Measurements from ENCODE around the gene TMBIM6. TPM values are rescaled to one million over a fixed set of nuclear protein-coding genes. Genes with fewer than 3 reads are reported as not detected.
"Not testable (repeated sequence)": the region's sequence is repeated elsewhere in the genome, so short reads cannot be mapped to it uniquely, and the experiment has no call there.

The TMBIM6 gene
- total RNA-seq, 1 experiment from 2014 or later = 867 TPM

DNA sequence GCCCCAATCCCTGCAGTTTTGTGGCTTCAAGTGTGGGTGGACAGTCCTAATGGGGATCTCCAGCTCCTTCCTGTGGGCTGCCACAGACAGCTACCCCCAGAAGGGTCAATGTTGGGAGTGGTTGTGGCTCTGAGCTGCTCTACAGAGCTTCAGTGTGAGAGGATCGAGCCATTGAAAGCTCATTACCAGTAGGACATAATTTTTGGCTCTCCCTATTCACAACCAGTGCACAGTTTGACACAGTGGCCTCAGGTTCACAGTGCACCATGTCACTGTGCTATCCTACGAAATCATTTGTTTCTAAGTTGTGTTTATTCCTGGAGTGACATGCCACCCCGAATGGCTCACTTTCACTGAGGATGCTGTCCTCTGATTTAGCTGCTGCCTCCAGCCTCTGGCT lies 22.8 kb downstream of the TMBIM6 start:
- H3K27me3 Mint-ChIP-seq (ENCODE audit: insufficient read depth, unreplicated experiment) = no peaks in the 10 kb centered on the region
- intact Hi-C loops (cut with micrococcal nuclease; ENCODE audit: unreplicated experiment) = no loop called here
- no peaks in the 10 kb centered on the region for H3K4me1 Mint-ChIP-seq (ENCODE audit: low read depth, unreplicated experiment)
- no peaks in the 10 kb centered on the region for H3K9me3 Mint-ChIP-seq (ENCODE audit: unreplicated experiment)
- H3K27ac Mint-ChIP-seq (ENCODE audit: unreplicated experiment) = peak overlapping the region; percentile 29
- no peaks in the 10 kb centered on the region for H3K4me1 ChIP-seq
- DNase-seq = no peak
- no peaks in the 10 kb centered on the region for H3K9me3 ChIP-seq
- peaks cover 72% of the 10 kb centered on the region for H3K36me3 Mint-ChIP-seq (ENCODE audit: insufficient read depth, unreplicated experiment)
- ChIA-PET CTCF (no interaction called here), POLR2A (no interaction called here)
- no peaks in the 10 kb centered on the region for H3K27me3 ChIP-seq (replicated peaks; ENCODE audit: control insufficient read depth, insufficient read depth, low read length)
- H3K36me3 ChIP-seq (ENCODE audit: control insufficient read depth, insufficient read depth, low read length) = peaks cover 1% of the 10 kb centered on the region; the same call in 1 of the 2 replicates
- H3K4me3 ChIP-seq (ENCODE audit: low read depth, low read length) = no peak overlapping the region
- BruUV-seq (replicated peaks) = no TSS peak
- TF ChIP-seq, protein P1, sequence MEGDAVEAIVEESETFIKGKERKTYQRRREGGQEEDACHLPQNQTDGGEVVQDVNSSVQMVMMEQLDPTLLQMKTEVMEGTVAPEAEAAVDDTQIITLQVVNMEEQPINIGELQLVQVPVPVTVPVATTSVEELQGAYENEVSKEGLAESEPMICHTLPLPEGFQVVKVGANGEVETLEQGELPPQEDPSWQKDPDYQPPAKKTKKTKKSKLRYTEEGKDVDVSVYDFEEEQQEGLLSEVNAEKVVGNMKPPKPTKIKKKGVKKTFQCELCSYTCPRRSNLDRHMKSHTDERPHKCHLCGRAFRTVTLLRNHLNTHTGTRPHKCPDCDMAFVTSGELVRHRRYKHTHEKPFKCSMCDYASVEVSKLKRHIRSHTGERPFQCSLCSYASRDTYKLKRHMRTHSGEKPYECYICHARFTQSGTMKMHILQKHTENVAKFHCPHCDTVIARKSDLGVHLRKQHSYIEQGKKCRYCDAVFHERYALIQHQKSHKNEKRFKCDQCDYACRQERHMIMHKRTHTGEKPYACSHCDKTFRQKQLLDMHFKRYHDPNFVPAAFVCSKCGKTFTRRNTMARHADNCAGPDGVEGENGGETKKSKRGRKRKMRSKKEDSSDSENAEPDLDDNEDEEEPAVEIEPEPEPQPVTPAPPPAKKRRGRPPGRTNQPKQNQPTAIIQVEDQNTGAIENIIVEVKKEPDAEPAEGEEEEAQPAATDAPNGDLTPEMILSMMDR (IDR thresholded peaks at IDR 0.05; ENCODE audit: insufficient read depth in 1 of 2, low read depth in 1 of 2, low read length in 1 of 2, severe bottlenecking in 1 of 2, unreplicated experiment in 1 of 2) = no peak
- H3K4me3 Mint-ChIP-seq (ENCODE audit: unreplicated experiment) = no peak overlapping the region

DNA sequence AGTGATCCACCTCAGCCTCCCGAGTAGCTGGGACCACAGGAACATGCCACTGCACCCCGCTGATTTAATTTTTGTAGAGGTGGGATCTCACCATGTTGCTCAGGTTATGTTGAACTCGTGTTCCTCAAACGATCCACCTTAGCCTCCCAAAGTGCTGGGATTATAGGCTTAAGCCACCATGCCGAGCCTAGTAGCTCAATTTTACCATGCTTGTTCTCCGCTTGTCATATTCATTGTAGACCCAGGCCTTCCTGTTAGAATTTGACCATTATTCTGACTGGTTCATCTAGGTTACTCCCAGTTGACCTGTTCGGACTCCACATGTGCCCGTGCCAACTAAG lies 24.7 kb downstream of the TMBIM6 start:
- Histone ChIP-seq H3K4me3 (ENCODE audit: low read depth, low read length) (no peak overlapping the region), H3K27me3 (replicated peaks; ENCODE audit: control insufficient read depth, insufficient read depth, low read length) (no peaks in the 10 kb centered on the region), H3K4me1 (no peaks in the 10 kb centered on the region), H3K9me3 (no peaks in the 10 kb centered on the region), H3K36me3 (ENCODE audit: control insufficient read depth, insufficient read depth, low read length) (peaks cover 1% of the 10 kb centered on the region; the same call in 1 of the 2 replicates)
- BruUV-seq (replicated peaks) = no TSS peak
- H3K27ac Mint-ChIP-seq (ENCODE audit: unreplicated experiment) = no peak overlapping the region
- H3K27me3 Mint-ChIP-seq (ENCODE audit: insufficient read depth, unreplicated experiment) = no peaks in the 10 kb centered on the region
- H3K4me3 Mint-ChIP-seq (ENCODE audit: unreplicated experiment) = no peak overlapping the region
- ChIA-PET POLR2A (interaction anchor here (0.5 kb wide), 1 partner anchor 600 kb away, joined by 8 read pairs; no protein-coding TSS in a partner anchor), CTCF (interaction anchor here (0.7 to 0.9 kb wide), 2 partner anchors 70 to 73 kb away, joined by 4 to 7 read pairs; no protein-coding TSS in a partner anchor)
- no peaks in the 10 kb centered on the region for H3K4me1 Mint-ChIP-seq (ENCODE audit: low read depth, unreplicated experiment)
- H3K36me3 Mint-ChIP-seq (ENCODE audit: insufficient read depth, unreplicated experiment) = peaks cover 52% of the 10 kb centered on the region
- DNase-seq = no peak
- intact Hi-C loops (cut with micrococcal nuclease; ENCODE audit: unreplicated experiment) = no loop called here
- no peaks in the 10 kb centered on the region for H3K9me3 Mint-ChIP-seq (ENCODE audit: unreplicated experiment)
- TF ChIP-seq, protein P1 (IDR thresholded peaks at IDR 0.05; ENCODE audit: insufficient read depth in 1 of 2, low read depth in 1 of 2, low read length in 1 of 2, severe bottlenecking in 1 of 2, unreplicated experiment in 1 of 2) = no peak

DNA sequence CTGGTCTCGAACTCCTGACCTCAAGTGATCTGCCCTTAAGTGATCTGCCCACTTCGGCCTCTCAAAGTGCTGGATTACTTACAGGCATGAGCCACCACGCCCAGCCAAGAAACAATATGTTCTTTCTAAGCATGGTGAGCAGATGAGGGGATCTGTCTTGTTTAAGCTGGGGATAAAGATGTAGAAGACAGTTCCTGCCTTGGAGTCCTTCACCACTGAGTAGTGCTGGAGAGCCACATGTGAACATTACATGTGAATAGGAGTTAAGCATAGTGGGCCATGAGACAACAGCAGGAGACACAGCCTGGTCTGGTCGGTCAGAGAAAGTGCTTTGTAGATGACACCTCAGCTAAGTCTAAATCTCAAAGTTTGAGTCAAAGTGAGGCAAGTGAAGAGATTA lies 26.0 kb downstream of the TMBIM6 start:
- H3K27me3 ChIP-seq (replicated peaks; ENCODE audit: control insufficient read depth, insufficient read depth, low read length) = no peaks in the 10 kb centered on the region
- Mint-ChIP-seq H3K9me3 (ENCODE audit: unreplicated experiment) (no peaks in the 10 kb centered on the region), H3K36me3 (ENCODE audit: insufficient read depth, unreplicated experiment) (peaks cover 40% of the 10 kb centered on the region), H3K4me1 (ENCODE audit: low read depth, unreplicated experiment) (no peaks in the 10 kb centered on the region), H3K4me3 (ENCODE audit: unreplicated experiment) (no peak overlapping the region), H3K27ac (ENCODE audit: unreplicated experiment) (peak overlapping the region; percentile 20), H3K27me3 (ENCODE audit: insufficient read depth, unreplicated experiment) (no peaks in the 10 kb centered on the region)
- no peaks in the 10 kb centered on the region for H3K4me1 ChIP-seq
- CTCF ChIA-PET = interaction anchor here (0.8 to 2.4 kb wide), 4 partner anchors 11 to 123 kb away, joined by 3 to 14 read pairs (median 4); partner anchors contain the start of gene TMBIM6
- no TSS peak for BruUV-seq (replicated peaks)
- H3K9me3 ChIP-seq = no peaks in the 10 kb centered on the region
- TF ChIP-seq, protein P1 (IDR thresholded peaks at IDR 0.05; ENCODE audit: insufficient read depth in 1 of 2, low read depth in 1 of 2, low read length in 1 of 2, severe bottlenecking in 1 of 2, unreplicated experiment in 1 of 2) = no peak
- no peak for DNase-seq
- no peaks in the 10 kb centered on the region; the same call in 1 of the 2 replicates for H3K36me3 ChIP-seq (ENCODE audit: control insufficient read depth, insufficient read depth, low read length)
- H3K4me3 ChIP-seq (ENCODE audit: low read depth, low read length) = no peak overlapping the region
- POLR2A ChIA-PET = interaction anchor here (0.6 kb wide), 1 partner anchor 26 kb away, joined by 4 read pairs; no protein-coding TSS in a partner anchor
- intact Hi-C loops (cut with micrococcal nuclease; ENCODE audit: unreplicated experiment) = no loop called here

DNA sequence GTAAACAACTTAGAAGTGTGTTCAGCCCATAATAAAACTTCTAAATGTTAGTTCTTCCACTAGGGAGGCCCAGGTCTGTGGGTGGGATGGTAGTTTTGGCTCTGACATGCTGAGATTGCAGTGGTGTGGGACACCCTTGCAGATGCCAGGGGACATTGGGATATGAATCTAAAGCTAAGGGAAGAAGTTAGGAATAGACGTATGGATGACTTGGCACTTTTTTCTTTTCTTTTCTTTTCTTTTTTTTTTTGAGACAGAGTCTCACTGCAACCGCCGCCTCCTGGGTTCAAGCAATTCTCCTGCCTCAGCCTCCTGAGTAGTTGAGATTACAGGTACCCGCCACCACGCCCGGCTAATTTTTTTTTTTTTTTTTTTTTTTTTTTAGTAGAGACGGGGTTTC lies 31.7 kb downstream of the TMBIM6 start:
- H3K27me3 ChIP-seq (replicated peaks; ENCODE audit: control insufficient read depth, insufficient read depth, low read length); H3K27ac Mint-ChIP-seq (ENCODE audit: unreplicated experiment); H3K36me3 Mint-ChIP-seq (ENCODE audit: insufficient read depth, unreplicated experiment); H3K4me1 ChIP-seq; H3K4me3 Mint-ChIP-seq (ENCODE audit: unreplicated experiment); H3K4me3 ChIP-seq (ENCODE audit: low read depth, low read length); H3K9me3 ChIP-seq; DNase-seq; H3K27me3 Mint-ChIP-seq (ENCODE audit: insufficient read depth, unreplicated experiment); H3K36me3 ChIP-seq (ENCODE audit: control insufficient read depth, insufficient read depth, low read length); H3K9me3 Mint-ChIP-seq (ENCODE audit: unreplicated experiment); H3K4me1 Mint-ChIP-seq (ENCODE audit: low read depth, unreplicated experiment); POLR2A ChIA-PET; BruUV-seq (replicated peaks): not testable (repeated sequence)
- intact Hi-C loops (cut with micrococcal nuclease; ENCODE audit: unreplicated experiment) = loop anchor here (10.0 kb wide), 1 partner anchor 128 kb away; no protein-coding TSS in a partner anchor
- CTCF ChIA-PET = interaction anchor here (0.7 kb wide), 1 partner anchor 194 kb away, joined by 4 read pairs; no protein-coding TSS in a partner anchor
